Tibial artery (tissue), 4 donors: Measurements from ENCODE around the gene PRORP.
"Not testable (repeated sequence)": the region's sequence is repeated elsewhere in the genome, so short reads cannot be mapped to it uniquely, and the experiment has no call there.

Experiments used
- DNase-seq, 2 donors: peaks; one replicate each; pipeline ENCODE4 v3.0.0-alpha.2; 2019
- H3K27ac ChIP-seq, 2 donors: fragments of 200-600 bp; sonication (generic) in 1 of 2; 1 replicate in 1 of 2; 2 replicates in 1 of 2; pipeline ENCODE4 v1.5.1; 2018 to 2019; ENCODE audit warnings: mild to moderate bottlenecking in 1 of 2
- H3K27me3 ChIP-seq, 2 donors: fragments of 200-600 bp; sonication (generic) in 1 of 2; one replicate each; pipeline versions ENCODE4 v1.5.1 to v1.6.0; 2016 to 2019
- H3K36me3 ChIP-seq, 3 donors: fragments of 200-600 bp; sonication (generic) in 2 of 3; one replicate each; pipeline ENCODE4 v1.5.1; 2016 to 2019; ENCODE audit warnings: mild to moderate bottlenecking in 2 of 3
- H3K4me1 ChIP-seq, 4 donors: fragments of 200-600 bp; sonication (generic) in 2 of 4; 1 replicate in 3 of 4; 2 replicates in 1 of 4; pipeline ENCODE4 v1.5.1; 2016 to 2019
- H3K4me3 ChIP-seq, 2 donors: fragments of 200-600 bp; sonication (generic) in 1 of 2; 1 replicate in 1 of 2; 2 replicates in 1 of 2; pipeline ENCODE4 v1.5.1; 2018 to 2019; ENCODE audit warnings: mild to moderate bottlenecking in 2 of 2
- H3K9me3 ChIP-seq, 3 donors: fragments of 200-600 bp; sonication (generic) in 1 of 3; one replicate each; pipeline ENCODE4 v1.5.1; 2016 to 2019
- CTCF ChIP-seq, 2 experiments: fragments of 200-600 bp in 1 of 2; fragments of 450-650 bp in 1 of 2; IDR thresholded peaks; one replicate each; pipeline ENCODE4 v1.5.1; 2017 to 2019; ENCODE audit warnings: antibody characterized with exemption in 2 of 2, mild to moderate bottlenecking in 1 of 2, moderate library complexity in 1 of 2
- intact Hi-C: fragments of 100-400 bp; cut with DNase I; formaldehyde crosslinking; loops from one replicate; pipeline ENCODE4 v1.15.0; 2023; ENCODE audit warnings: low total_unique reads

PRORP gene

GRCh38 chr14:35149239-35149638 lies 26.9 kb downstream of the PRORP start:
- Histone ChIP-seq H3K4me1 (no peaks in the 10 kb centered on the region), H3K4me3 (no peak overlapping the region), H3K36me3 (peaks cover 0 to 21% (median 0%) of the 10 kb centered on the region in 3 donors), H3K9me3 (no peaks in the 10 kb centered on the region), H3K27ac (no peak overlapping the region), H3K27me3 (no peaks in the 10 kb centered on the region)
- intact Hi-C loops: loop anchor here (10.0 kb wide), 1 partner anchor 56 kb away; no protein-coding TSS in a partner anchor
- TF ChIP-seq CTCF (IDR thresholded peaks at IDR 0.05): no peak
- DNase-seq: no peak

- H3K4me3 ChIP-seq, H3K27me3 ChIP-seq, H3K27ac ChIP-seq, intact Hi-C loops, DNase-seq, H3K4me1 ChIP-seq, H3K9me3 ChIP-seq: not testable (repeated sequence)
- H3K36me3 ChIP-seq: peaks cover 0 to 21% (median 0%) of the 10 kb centered on the region in 3 donors
Observed at GRCh38 chr14:35152531-35152930, 30.2 kb downstream of the PRORP start.

GRCh38 chr14:35154016-35154415 lies 31.7 kb downstream of the PRORP start:
- H3K4me1 ChIP-seq: no peaks in the 10 kb centered on the region
- no peak for DNase-seq
- H3K27ac ChIP-seq: no peak overlapping the region
- TF ChIP-seq CTCF (IDR thresholded peaks at IDR 0.05): no peak
- no peak overlapping the region for H3K4me3 ChIP-seq
- H3K27me3 ChIP-seq: no peaks in the 10 kb centered on the region
- intact Hi-C loops: no loop called here
- H3K36me3 ChIP-seq: peaks cover 0 to 19% (median 0%) of the 10 kb centered on the region in 3 donors
- no peaks in the 10 kb centered on the region for H3K9me3 ChIP-seq

GRCh38 chr14:35155962-35156361 lies 33.6 kb downstream of the PRORP start:
- Histone ChIP-seq H3K27ac (no peak overlapping the region), H3K4me1 (no peaks in the 10 kb centered on the region), H3K9me3 (no peaks in the 10 kb centered on the region), H3K27me3 (no peaks in the 10 kb centered on the region), H3K36me3 (peaks cover 0 to 18% (median 0%) of the 10 kb centered on the region in 3 donors), H3K4me3 (no peak overlapping the region)
- TF ChIP-seq CTCF (IDR thresholded peaks at IDR 0.05): no peak
- DNase-seq: no peak
- intact Hi-C loops: no loop called here

- H3K36me3 ChIP-seq: peaks cover 0 to 7% (median 0%) of the 10 kb centered on the region in 3 donors
- H3K9me3 ChIP-seq: no peaks in the 10 kb centered on the region
- DNase-seq: no peak
- no peak overlapping the region for H3K27ac ChIP-seq
- TF ChIP-seq CTCF (IDR thresholded peaks at IDR 0.05): no peak
- no peak overlapping the region for H3K4me3 ChIP-seq
- intact Hi-C loops: no loop called here
- H3K27me3 ChIP-seq: no peaks in the 10 kb centered on the region
- H3K4me1 ChIP-seq: no peaks in the 10 kb centered on the region
Observed at GRCh38 chr14:35158491-35158890, 36.1 kb downstream of the PRORP start.

- Histone ChIP-seq H3K36me3 (peaks cover 0 to 7% (median 0%) of the 10 kb centered on the region in 3 donors), H3K27me3 (no peaks in the 10 kb centered on the region), H3K27ac (no peak overlapping the region), H3K4me3 (no peak overlapping the region), H3K4me1 (no peaks in the 10 kb centered on the region), H3K9me3 (no peaks in the 10 kb centered on the region)
- no peak for DNase-seq
- no peak for TF ChIP-seq CTCF (IDR thresholded peaks at IDR 0.05)
- intact Hi-C loops: no loop called here
Observed at GRCh38 chr14:35158951-35159653, 36.8 kb downstream of the PRORP start.
